IPS-18a (cell line): ENCODE results near the gene HOXA3.
A peak's percentile ranks its signal among the peaks of the same experiment; 100 is the strongest.

ENCODE experiments used
- H3K27ac ChIP-seq: one replicate; pipeline ENCODE4 v1.5.1; 2013; ENCODE audit warnings: low read length
- H3K27me3 ChIP-seq: one replicate; pipeline ENCODE4 v1.6.1; 2013; ENCODE audit warnings: mild to moderate bottlenecking, low read length; ENCODE audit not compliant: control insufficient read depth, insufficient read depth
- H3K36me3 ChIP-seq: one replicate; pipeline ENCODE4 v1.6.1; 2013; ENCODE audit warnings: low read depth, low read length; ENCODE audit not compliant: control insufficient read depth
- H3K4me1 ChIP-seq: one replicate; pipeline ENCODE4 v1.6.1; 2013; ENCODE audit warnings: low read depth, low read length; ENCODE audit not compliant: control insufficient read depth
- H3K4me3 ChIP-seq: one replicate; pipeline ENCODE4 v1.5.1; 2013; ENCODE audit warnings: low read length
- H3K9ac ChIP-seq: one replicate; pipeline ENCODE4 v1.6.1; 2013; ENCODE audit warnings: mild to moderate bottlenecking, low read length, moderate library complexity
- H3K9me3 ChIP-seq: one replicate; pipeline ENCODE4 v1.6.1; 2013; ENCODE audit warnings: low read depth, low read length; ENCODE audit not compliant: control insufficient read depth

The HOXA3 gene

DNA sequence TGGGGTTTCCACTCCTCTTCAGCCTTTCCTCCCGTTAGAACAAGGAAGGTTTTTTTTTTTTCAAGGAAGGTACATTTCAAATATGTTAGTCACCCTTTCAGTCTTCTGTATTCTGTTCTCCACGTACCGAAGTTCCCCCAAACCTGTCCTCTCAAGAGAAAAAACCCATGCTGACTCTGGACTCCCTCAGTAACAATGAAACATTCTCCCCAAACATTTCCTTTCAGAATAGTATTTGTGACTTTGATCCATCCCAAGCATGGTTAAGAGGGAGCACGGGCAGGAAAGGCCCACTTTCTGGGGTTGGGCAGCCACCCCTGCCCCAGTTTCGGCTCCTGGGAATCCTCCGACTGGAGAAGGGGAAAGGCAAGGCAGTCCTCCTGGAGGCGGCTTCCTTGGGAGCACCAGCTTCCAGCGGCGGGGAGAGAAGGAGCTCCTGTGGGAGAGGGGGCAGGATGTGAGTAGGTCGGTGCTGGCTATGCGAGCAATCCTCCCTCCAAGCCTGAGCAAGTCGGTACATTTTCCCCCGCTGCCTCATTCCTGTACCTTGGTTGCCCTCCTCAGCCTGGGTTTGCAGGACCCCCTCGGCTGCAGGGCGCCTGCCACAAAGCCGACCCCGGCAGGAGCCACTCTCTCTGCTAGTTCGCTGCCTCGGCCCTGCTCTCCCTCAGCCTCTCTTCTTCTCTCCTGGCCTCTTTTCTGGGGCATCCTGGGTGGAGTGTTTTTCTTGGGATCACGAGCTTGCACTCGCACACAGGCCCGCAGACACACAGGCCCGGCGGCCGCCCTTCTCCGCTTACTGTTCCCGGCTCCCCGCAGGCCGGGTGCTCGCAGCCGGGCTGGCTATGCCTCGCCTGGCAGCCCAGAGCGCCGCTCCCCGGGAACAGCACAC lies 54.5 kb downstream of the HOXA3 start:
- H3K27me3 ChIP-seq, result peaks cover 100% of the 10 kb centered on the region

GRCh38 chr7:27096768-27097514 lies 55.4 kb downstream of the HOXA3 start:
- peak overlapping the region; percentile 4 for H3K9ac ChIP-seq
- H3K27ac ChIP-seq, result no peak overlapping the region
- H3K9me3 ChIP-seq, result no peaks in the 10 kb centered on the region
- H3K4me3 ChIP-seq, result peak overlapping the region; percentile 53
- no peaks in the 10 kb centered on the region for H3K36me3 ChIP-seq
- peaks cover 24% of the 10 kb centered on the region for H3K4me1 ChIP-seq
- peaks cover 100% of the 10 kb centered on the region for H3K27me3 ChIP-seq

More for the DNA sequence above, 54.5 kb downstream of the HOXA3 start:
- H3K36me3 ChIP-seq, result no peaks in the 10 kb centered on the region
- H3K9ac ChIP-seq, result no peak overlapping the region
- H3K4me1 ChIP-seq, result peaks cover 16% of the 10 kb centered on the region
- no peak overlapping the region for H3K27ac ChIP-seq
- H3K9me3 ChIP-seq, result no peaks in the 10 kb centered on the region
- peak overlapping the region; percentile 53 for H3K4me3 ChIP-seq

DNA sequence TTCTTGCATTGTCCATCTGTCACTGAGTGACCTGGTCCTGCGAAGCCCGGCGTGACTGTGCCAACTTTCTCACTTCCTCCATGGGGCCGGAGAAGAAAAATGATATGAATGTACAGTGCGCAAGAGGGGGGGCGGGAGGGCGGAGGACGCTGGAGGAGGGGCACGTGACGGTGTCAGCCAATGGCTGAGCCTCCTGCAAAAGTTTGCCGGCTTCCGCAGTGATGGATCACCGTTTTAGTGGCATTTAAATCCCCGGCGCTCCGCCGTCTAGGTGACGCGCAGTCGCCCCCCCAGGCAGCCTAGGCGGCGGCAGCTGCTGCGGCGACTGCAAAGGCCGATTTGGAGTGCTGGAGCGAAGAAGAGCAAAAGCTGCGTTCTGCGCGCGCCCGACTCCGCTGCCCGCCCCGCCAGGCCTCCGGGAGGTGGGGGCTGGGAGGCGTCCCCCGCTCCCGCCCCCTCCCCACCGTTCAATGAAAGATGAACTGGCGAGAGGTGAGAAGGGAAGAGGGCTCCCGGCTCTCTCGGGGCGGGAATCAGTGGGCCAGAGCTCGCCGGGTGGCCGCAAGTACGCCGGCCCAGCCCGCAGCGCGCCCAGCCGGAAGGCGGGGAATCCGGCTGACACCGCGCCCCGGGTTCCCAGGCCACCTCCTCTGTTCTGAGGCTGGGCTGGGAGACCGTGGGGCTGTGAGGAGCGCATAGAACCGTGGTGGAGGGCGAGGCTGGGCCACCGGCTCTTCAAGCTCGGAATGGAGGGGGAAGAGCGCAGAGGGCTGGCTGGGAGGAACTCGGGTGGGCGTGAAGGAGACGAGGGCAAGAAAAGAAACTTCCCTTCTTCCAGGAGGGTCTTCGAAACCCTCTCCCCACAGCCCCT lies 56.3 kb downstream of the HOXA3 start, which contains the start of gene HOXA1:
TSS of gene HOXA1 (minus strand) at position 104 of the 871 bp plus-strand sequence. CDS start at position 16, 88 bp downstream.
- no peaks in the 10 kb centered on the region for H3K36me3 ChIP-seq
- peaks cover 100% of the 10 kb centered on the region for H3K27me3 ChIP-seq
- peaks cover 29% of the 10 kb centered on the region for H3K4me1 ChIP-seq
- H3K9ac ChIP-seq, result peak within 1 kb of the TSS; percentile 4
- no peaks in the 10 kb centered on the region for H3K9me3 ChIP-seq
- H3K27ac ChIP-seq, result no peak within 1 kb of the TSS
- H3K4me3 ChIP-seq, result peak within 1 kb of the TSS; percentile 53

GRCh38 chr7:27095050-27095896 lies 57.1 kb downstream of the HOXA3 start:
- peaks cover 100% of the 10 kb centered on the region for H3K27me3 ChIP-seq
- peaks cover 28% of the 10 kb centered on the region for H3K4me1 ChIP-seq
- H3K36me3 ChIP-seq, result no peaks in the 10 kb centered on the region
- no peak overlapping the region for H3K27ac ChIP-seq
- H3K4me3 ChIP-seq, result peak overlapping the region; percentile 53
- H3K9ac ChIP-seq, result no peak overlapping the region
- no peaks in the 10 kb centered on the region for H3K9me3 ChIP-seq

DNA sequence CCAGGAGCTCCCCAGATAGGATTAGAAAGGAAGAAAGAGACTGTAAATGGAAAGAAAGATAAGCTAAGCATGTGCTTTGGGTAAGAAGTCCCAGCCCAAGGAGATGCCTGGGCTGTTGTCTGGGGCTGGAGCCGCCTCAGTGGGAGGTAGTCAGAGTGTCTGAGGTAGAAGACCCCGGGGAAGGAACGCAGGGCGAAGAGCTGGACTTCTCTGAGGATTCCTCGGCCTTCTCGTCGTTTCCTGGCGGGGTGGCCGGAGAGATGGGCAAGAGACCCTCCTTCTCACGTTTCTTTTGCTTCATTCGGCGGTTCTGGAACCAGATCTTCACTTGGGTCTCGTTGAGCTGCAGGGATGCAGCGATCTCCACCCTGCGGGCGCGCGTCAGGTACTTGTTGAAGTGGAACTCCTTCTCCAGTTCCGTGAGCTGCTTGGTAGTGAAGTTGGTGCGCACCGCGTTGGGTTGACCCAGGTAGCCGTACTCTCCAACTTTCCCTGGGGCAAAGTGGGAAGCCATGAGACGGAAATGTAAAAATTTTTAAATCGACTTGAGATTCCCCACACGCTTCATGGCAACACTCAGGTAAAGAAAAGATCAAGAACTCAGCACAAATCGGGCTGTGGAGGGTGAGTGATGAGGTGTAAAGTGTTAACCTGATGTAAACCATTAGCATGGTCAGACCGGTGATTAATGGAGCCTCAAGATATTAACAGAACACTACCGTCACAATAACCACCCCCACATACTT lies 57.9 kb downstream of the HOXA3 start:
- no peak overlapping the region for H3K27ac ChIP-seq
- H3K36me3 ChIP-seq, result no peaks in the 10 kb centered on the region
- peaks cover 100% of the 10 kb centered on the region for H3K27me3 ChIP-seq
- no peak overlapping the region for H3K4me3 ChIP-seq
- no peaks in the 10 kb centered on the region for H3K9me3 ChIP-seq
- no peak overlapping the region for H3K9ac ChIP-seq
- peaks cover 28% of the 10 kb centered on the region for H3K4me1 ChIP-seq

DNA sequence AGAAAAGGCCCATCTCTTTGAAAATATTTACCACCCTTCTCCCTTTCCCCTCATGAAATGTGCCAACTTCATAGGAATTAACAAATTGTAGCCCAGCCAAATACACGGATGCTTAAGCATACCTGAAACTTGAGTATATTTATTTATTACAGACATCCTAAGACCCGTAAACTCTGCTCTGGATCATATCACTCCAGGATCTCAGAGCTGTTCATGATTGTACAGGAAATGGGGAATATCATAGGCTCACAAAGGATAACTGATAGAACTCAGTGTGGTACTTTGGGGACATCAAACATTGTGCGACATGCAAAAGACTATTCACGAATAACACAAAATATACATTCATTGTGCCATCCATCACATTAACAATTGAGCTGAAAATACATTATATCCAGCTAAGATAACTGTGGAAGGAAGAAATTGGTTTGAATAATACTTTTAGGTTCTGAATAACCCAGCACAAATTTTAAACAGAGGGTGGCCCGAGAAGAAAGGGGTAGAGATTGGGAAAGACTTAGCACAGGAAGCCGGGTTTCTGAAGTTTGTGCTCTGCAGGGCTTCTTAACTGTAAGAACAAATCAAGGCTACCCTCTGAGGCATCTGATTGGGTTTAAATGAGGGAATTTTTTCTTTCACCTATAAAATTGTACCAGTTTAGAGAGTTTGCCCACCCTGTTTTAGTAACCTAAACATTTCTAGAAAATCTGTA lies 59.0 kb downstream of the HOXA3 start:
- H3K4me1 ChIP-seq, result peaks cover 25% of the 10 kb centered on the region
- peaks cover 100% of the 10 kb centered on the region for H3K27me3 ChIP-seq
- no peak overlapping the region for H3K4me3 ChIP-seq
- no peaks in the 10 kb centered on the region for H3K36me3 ChIP-seq
- no peak overlapping the region for H3K9ac ChIP-seq
- H3K9me3 ChIP-seq, result no peaks in the 10 kb centered on the region
- H3K27ac ChIP-seq, result no peak overlapping the region

GRCh38 chr7:27092819-27093110 lies 59.6 kb downstream of the HOXA3 start:
- Histone ChIP-seq H3K9me3 (no peaks in the 10 kb centered on the region), H3K36me3 (no peaks in the 10 kb centered on the region), H3K4me3 (no peak overlapping the region), H3K9ac (no peak overlapping the region), H3K4me1 (peaks cover 25% of the 10 kb centered on the region), H3K27ac (no peak overlapping the region), H3K27me3 (peaks cover 100% of the 10 kb centered on the region)

DNA sequence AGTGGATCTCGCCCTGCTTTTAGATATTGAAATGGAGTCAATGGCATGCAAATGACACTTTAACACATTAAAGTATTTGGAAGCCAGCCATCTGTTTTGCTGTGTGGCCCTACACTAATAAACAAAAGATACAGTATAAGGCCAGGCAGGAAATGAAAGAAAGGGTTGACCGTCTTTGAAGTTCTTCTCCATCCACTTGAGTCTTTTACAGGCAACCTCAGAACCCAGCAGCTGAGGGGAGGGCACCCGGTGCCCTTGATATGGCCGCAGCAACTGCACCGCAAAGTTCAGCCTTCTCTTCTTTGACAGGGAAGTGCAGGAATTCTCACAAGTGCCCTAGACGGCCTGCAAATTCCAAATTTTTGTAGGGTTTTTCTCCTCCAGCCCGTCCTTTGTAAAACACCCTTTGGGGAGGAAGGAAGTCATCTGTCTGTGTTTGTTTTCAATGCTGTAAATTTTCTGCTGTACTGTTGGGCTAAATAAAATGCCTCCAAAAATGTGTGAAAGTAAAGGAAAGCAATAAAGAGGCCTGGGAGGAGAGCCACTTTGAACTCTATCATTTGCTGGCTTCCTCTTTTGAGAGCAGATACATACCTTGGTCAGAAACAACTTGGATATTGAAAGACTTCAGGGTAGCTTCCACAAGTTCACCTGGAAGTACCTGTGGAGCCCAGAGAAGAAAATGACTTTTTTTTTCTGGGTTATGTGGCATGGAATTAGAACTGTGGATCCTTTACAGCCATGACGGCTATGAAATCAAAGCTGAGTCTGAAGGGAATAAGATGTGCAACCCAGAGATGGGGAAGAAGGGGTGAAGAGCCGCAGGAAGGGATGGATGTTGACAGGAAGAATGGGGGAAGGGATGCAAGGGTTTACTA lies 60.2 kb downstream of the HOXA3 start:
- H3K36me3 ChIP-seq, result no peaks in the 10 kb centered on the region
- H3K4me1 ChIP-seq, result peaks cover 24% of the 10 kb centered on the region
- H3K27ac ChIP-seq, result no peak overlapping the region
- H3K9ac ChIP-seq, result no peak overlapping the region
- no peak overlapping the region for H3K4me3 ChIP-seq
- peaks cover 100% of the 10 kb centered on the region for H3K27me3 ChIP-seq
- H3K9me3 ChIP-seq, result no peaks in the 10 kb centered on the region

DNA sequence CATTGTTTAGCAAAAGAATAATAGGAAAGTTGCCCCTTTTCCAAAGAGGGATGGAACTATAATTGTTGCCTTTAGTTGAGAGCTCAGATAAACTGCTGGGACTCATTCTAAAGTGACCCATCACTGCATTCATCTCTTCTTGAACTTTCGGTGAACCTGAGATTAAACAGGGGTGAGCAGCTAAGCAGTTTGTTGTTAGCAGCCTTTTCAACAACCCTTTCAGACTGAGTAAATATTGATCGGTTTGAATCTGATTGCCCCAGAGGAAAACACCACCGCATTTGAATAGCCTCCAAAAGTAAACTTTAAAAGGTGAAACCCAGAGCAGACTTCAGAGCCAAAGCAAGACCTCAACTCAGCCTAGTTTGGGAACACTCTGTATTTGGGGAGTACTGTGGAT lies 61.3 kb downstream of the HOXA3 start:
- no peak overlapping the region for H3K9ac ChIP-seq
- no peaks in the 10 kb centered on the region for H3K36me3 ChIP-seq
- no peak overlapping the region for H3K4me3 ChIP-seq
- no peak overlapping the region for H3K27ac ChIP-seq
- H3K4me1 ChIP-seq, result peaks cover 22% of the 10 kb centered on the region
- no peaks in the 10 kb centered on the region for H3K9me3 ChIP-seq
- peaks cover 91% of the 10 kb centered on the region for H3K27me3 ChIP-seq
